GM12892 (cell line): ENCODE measurements around the gene STRA6.
"Not testable (repeated sequence)": the region's sequence is repeated elsewhere in the genome, so short reads cannot be mapped to it uniquely, and the experiment has no call there.

ENCODE experiments used
- POLR2A ChIP-seq: IDR thresholded peaks from 2 replicates; pipeline ENCODE4 v1.6.1; 2011; ENCODE audit warnings: low read depth, low read length, control low read depth
- TAF1 ChIP-seq: IDR thresholded peaks from 2 replicates; pipeline ENCODE4 v1.6.1; 2011; ENCODE audit warnings: low read depth, mild to moderate bottlenecking, control low read depth, low read length, borderline replicate concordance

DNA sequence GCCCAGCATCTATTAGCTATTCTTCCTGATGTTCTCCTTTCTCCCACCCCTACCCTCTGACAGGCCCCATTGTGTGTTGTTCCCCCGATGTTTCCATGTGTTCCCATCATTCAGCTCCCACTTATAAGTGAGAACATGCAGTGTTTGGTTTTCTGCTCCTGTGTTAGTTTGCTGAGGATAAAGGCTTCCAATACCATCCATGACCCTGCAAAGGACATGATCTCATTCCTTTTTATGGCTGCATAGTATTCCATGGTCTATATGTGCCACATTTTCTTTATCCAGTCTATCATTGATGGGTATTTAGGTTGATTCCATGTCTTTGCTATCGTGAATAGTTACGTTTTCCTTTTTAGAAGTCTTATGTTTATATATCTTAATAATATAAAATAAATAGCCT, 42.2 kb downstream of the STRA6 start:
- not testable (repeated sequence) for TF ChIP-seq POLR2A, TAF1
